Caco-2 (cell line): ENCODE measurements around the gene CCNL2. TPM values are rescaled to one million over a fixed set of nuclear protein-coding genes. Genes with fewer than 3 reads are reported as not detected.

Experiments used
- BruUV-seq: library from RNA; stranded (reverse); fragments of 400-500 nt; replicated peaks from 2 replicates; lab custom pipeline; 2021; lab: Mats Ljungman, UMichigan
- CTCF ChIA-PET: fragments of 300-600 bp; sonication (Branson Sonifier 250); formaldehyde crosslinking; loops from one replicate; lab custom pipeline; 2022; ENCODE audit warnings: antibody characterized with exemption; lab: Charles Lee
- POLR2A ChIA-PET: fragments of 300-600 bp; sonication (Branson Sonifier 250); formaldehyde crosslinking; loops from one replicate; lab custom pipeline; 2022; ENCODE audit warnings: antibody characterized with exemption; lab: Charles Lee
- DNase-seq, 2 experiments: peaks; one replicate each; pipeline versions ENCODE4 v3.0.0 to v3.0.0-alpha.2; 2020 to 2022
- H3K27me3 ChIP-seq: replicated peaks from 2 replicates; pipeline ENCODE4 v1.6.0; 2011; ENCODE audit warnings: low read length; ENCODE audit not compliant: control insufficient read depth, insufficient read depth
- H3K36me3 ChIP-seq: 2 replicates; pipeline ENCODE4 v1.5.1; 2011; ENCODE audit warnings: low read length; ENCODE audit not compliant: control insufficient read depth, insufficient read depth
- H3K4me1 ChIP-seq: fragments of 250-450 bp; sonication (Bioruptor Pico); 2 replicates; pipeline ENCODE4 v1.5.1; 2020; ENCODE audit warnings: mild to moderate bottlenecking
- H3K4me3 ChIP-seq: 2 replicates; pipeline ENCODE4 v1.5.1; 2011; ENCODE audit warnings: low read depth, mild to moderate bottlenecking, control low read depth, low read length
- H3K9me3 ChIP-seq: fragments of 250-450 bp; sonication (Bioruptor Pico); 2 replicates; pipeline ENCODE4 v1.5.1; 2020; ENCODE audit warnings: mild to moderate bottlenecking, moderate library complexity
- H3K27ac Mint-ChIP-seq: one replicate; pipeline ENCODE4 v1.8.0; 2022; ENCODE audit warnings: mixed read lengths; ENCODE audit not compliant: unreplicated experiment
- H3K27me3 Mint-ChIP-seq: one replicate; pipeline ENCODE4 v1.8.0; 2022; ENCODE audit warnings: mixed read lengths; ENCODE audit not compliant: insufficient read depth, unreplicated experiment
- H3K36me3 Mint-ChIP-seq: one replicate; pipeline ENCODE4 v1.8.0; 2022; ENCODE audit warnings: mild to moderate bottlenecking, mixed read lengths; ENCODE audit not compliant: insufficient read depth, unreplicated experiment
- H3K4me1 Mint-ChIP-seq: one replicate; pipeline ENCODE4 v1.8.0; 2022; ENCODE audit warnings: low read depth, mixed read lengths; ENCODE audit not compliant: unreplicated experiment
- H3K4me3 Mint-ChIP-seq: one replicate; pipeline ENCODE4 v1.8.0; 2022; ENCODE audit warnings: mild to moderate bottlenecking, moderate library complexity, mixed read lengths; ENCODE audit not compliant: unreplicated experiment
- H3K9me3 Mint-ChIP-seq: one replicate; pipeline ENCODE4 v1.8.0; 2022; ENCODE audit warnings: mixed read lengths; ENCODE audit not compliant: unreplicated experiment
- intact Hi-C: fragments of 100-400 bp; cut with micrococcal nuclease; formaldehyde crosslinking; loops from one replicate; pipeline ENCODE4 v1.10.0; 2022; ENCODE audit not compliant: unreplicated experiment
- total RNA-seq: library from RNA; stranded (reverse); gene quantifications from 2 replicates; pipeline ENCODE4 v1.2.3, GENCODE V29; 2022
- TF ChIP-seq, protein P1 (sequence below), 2 experiments: fragments of 200-600 bp in 1 of 2; IDR thresholded peaks; 1 replicate in 1 of 2; 2 replicates in 1 of 2; pipeline versions ENCODE4 v1.5.1 to v1.8.0; 2011 to 2022; ENCODE audit warnings: antibody characterized with exemption in 1 of 2, control low read depth in 1 of 2, inconsistent platforms in 1 of 2, low read depth in 1 of 2, low read length in 1 of 2, mild to moderate bottlenecking in 1 of 2, moderate library complexity in 1 of 2; ENCODE audit not compliant: insufficient read depth in 1 of 2, severe bottlenecking in 1 of 2, unreplicated experiment in 1 of 2

The CCNL2 gene
- total RNA-seq, 1 experiment from 2014 or later = 147 TPM

DNA sequence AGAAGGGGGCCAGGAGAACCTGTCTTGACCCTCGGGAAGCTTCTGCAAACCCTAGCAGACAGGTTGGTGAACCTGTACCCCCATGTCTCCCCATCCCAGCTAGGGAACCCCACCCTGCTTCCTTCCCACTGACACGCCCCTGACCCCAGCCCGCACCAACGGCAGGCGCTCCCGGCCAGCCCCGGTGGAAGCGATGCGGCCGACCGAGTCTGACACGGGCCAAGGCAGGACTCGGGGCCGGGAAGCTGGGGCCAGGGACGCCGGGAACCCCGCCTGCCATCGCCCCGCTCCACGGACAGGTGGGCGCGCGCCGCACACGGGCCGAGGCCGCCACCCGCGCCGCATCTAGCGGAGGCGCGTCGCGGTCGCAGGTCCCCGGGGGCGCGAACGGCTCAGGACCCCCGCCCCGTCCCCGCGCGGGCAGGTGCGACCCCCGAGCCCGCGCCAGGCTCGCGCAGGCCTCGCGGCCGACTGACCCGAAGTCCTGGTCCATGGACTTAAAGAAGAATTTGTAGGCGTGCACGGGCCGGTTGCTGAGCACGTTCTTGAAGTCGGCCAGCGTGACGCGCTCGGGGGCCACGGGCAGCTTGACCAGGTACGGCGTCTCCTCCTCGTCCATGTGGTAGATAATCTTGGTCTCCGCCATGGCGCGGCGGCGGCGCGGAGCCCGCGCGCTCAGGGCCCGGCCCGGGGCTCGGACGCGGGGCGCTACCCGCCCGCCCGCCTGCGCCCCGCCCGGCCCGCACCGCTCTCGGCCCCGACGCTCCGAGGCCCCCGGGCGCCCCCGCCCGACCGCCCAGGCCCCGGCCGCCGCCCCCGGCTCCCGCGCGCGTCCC lies 50.5 kb downstream of the CCNL2 start:
- peak in 1 of 2 experiments; percentile 45 for DNase-seq
- CTCF ChIA-PET = interaction anchor here (0.9 to 1.3 kb wide), 2 partner anchors 27 to 44 kb away, joined by 3 to 4 read pairs; no protein-coding TSS in a partner anchor
- intact Hi-C loops = loop anchor here (10.0 kb wide), 1 partner anchor 156 kb away; no protein-coding TSS in a partner anchor

DNA sequence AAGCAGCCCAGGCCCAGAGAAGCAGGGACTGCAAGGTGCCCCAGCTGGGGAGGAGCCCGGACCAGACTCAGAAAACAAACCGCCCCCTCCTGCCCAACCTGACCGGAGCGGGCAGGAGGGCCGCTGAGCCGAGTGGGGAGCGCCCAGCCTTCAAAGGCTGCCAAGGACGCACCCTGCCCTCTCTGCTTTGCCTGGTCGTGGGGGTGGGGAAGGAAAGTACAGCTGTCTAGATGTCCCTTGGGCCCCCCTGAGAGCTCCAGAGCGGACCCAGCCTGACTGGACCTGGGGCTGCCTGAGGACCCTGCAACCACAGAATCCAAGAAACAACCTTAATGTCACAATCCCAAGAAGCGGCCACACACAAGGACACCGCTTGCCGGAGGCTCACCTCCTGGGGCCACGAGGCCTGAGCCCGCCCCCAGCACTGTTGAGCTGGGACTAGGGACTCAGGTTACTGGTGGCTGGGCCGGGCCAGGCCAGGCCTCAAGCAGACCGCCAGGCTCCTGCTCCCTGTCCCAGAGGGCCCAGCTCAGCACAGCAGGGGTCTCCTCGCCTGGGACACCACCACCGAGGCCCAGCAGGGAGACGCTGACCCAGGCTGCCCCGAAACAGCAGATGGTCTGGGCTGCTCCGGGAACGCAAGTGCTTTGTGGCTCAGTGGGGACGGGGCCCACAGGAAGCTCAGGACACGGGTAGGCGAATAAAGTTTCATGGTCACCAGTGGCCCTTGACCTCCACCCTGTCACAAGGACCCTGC lies 51.3 kb downstream of the CCNL2 start:
- CTCF ChIA-PET = interaction anchor here (0.9 to 1.3 kb wide), 2 partner anchors 28 to 43 kb away, joined by 3 to 4 read pairs; no protein-coding TSS in a partner anchor
- H3K27me3 Mint-ChIP-seq = no peaks in the 10 kb centered on the region
- POLR2A ChIA-PET = interaction anchor here (0.5 to 0.9 kb wide), 2 partner anchors 28 to 74 kb away, joined by 3 to 4 read pairs; partner anchors contain the start of gene AURKAIP1
- BruUV-seq = no TSS peak
- no peak overlapping the region for H3K27ac Mint-ChIP-seq
- peaks cover 14% of the 10 kb centered on the region for H3K4me1 ChIP-seq
- DNase-seq = no peak
- no peaks in the 10 kb centered on the region for H3K9me3 Mint-ChIP-seq
- peak overlapping the region; percentile 79 for H3K4me3 ChIP-seq
- intact Hi-C loops = loop anchor here (10.0 kb wide), 1 partner anchor 157 kb away; no protein-coding TSS in a partner anchor
- no peaks in the 10 kb centered on the region for H3K27me3 ChIP-seq
- peaks cover 13% of the 10 kb centered on the region for H3K36me3 Mint-ChIP-seq
- H3K9me3 ChIP-seq = no peaks in the 10 kb centered on the region
- H3K36me3 ChIP-seq = no peaks in the 10 kb centered on the region; the same call in 1 of the 2 replicates
- TF ChIP-seq, protein P1, sequence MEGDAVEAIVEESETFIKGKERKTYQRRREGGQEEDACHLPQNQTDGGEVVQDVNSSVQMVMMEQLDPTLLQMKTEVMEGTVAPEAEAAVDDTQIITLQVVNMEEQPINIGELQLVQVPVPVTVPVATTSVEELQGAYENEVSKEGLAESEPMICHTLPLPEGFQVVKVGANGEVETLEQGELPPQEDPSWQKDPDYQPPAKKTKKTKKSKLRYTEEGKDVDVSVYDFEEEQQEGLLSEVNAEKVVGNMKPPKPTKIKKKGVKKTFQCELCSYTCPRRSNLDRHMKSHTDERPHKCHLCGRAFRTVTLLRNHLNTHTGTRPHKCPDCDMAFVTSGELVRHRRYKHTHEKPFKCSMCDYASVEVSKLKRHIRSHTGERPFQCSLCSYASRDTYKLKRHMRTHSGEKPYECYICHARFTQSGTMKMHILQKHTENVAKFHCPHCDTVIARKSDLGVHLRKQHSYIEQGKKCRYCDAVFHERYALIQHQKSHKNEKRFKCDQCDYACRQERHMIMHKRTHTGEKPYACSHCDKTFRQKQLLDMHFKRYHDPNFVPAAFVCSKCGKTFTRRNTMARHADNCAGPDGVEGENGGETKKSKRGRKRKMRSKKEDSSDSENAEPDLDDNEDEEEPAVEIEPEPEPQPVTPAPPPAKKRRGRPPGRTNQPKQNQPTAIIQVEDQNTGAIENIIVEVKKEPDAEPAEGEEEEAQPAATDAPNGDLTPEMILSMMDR (IDR thresholded peaks at IDR 0.05; ENCODE audit: insufficient read depth in 1 of 2, low read depth in 1 of 2, low read length in 1 of 2, severe bottlenecking in 1 of 2, unreplicated experiment in 1 of 2) = no peak
- H3K4me3 Mint-ChIP-seq = peak overlapping the region; percentile 70
- no peaks in the 10 kb centered on the region for H3K4me1 Mint-ChIP-seq

More for the DNA sequence above, 50.5 kb downstream of the CCNL2 start:
- Histone ChIP-seq H3K36me3 (no peaks in the 10 kb centered on the region; the same call in 1 of the 2 replicates), H3K4me1 (peaks cover 16% of the 10 kb centered on the region), H3K9me3 (no peaks in the 10 kb centered on the region), H3K4me3 (peak overlapping the region; percentile 79), H3K27me3 (no peaks in the 10 kb centered on the region)
- peak overlapping the region; percentile 70 for H3K4me3 Mint-ChIP-seq
- H3K27ac Mint-ChIP-seq = no peak overlapping the region
- H3K4me1 Mint-ChIP-seq = no peaks in the 10 kb centered on the region
- BruUV-seq = no TSS peak
- H3K9me3 Mint-ChIP-seq = no peaks in the 10 kb centered on the region
- POLR2A ChIA-PET = interaction anchor here (0.9 kb wide), 1 partner anchor 27 kb away, joined by 4 read pairs; the partner anchor contains the start of gene AURKAIP1
- no peaks in the 10 kb centered on the region for H3K27me3 Mint-ChIP-seq
- TF ChIP-seq, protein P1 (IDR thresholded peaks at IDR 0.05; ENCODE audit: insufficient read depth in 1 of 2, low read depth in 1 of 2, low read length in 1 of 2, severe bottlenecking in 1 of 2, unreplicated experiment in 1 of 2) = no peak
- H3K36me3 Mint-ChIP-seq = peaks cover 8% of the 10 kb centered on the region
